GM12878 (cell line): Measurements from ENCODE around the gene SIGLEC10. TPM values are rescaled to one million over a fixed set of nuclear protein-coding genes. Genes with fewer than 3 reads are reported as not detected.

Experiments used
- ATAC-seq: fragments of 200-7000 bp; cut with Tn5 transposase; 3 replicates; pipeline ENCODE4 v1.9.1; 2020; ENCODE audit warnings: mild to moderate bottlenecking, moderate library complexity
- BruUV-seq: library from RNA; stranded (reverse); fragments of 400-500 nt; replicated peaks from 2 replicates; lab custom pipeline; 2021; lab: Mats Ljungman, UMichigan
- CTCF ChIA-PET: fragments of 300-600 bp; sonication (Branson Sonifier 250); formaldehyde crosslinking; extraction: SDS; loops from one replicate; lab custom pipeline; 2021; ENCODE audit warnings: inconsistent platforms; lab: Yijun Ruan, JAX
- POLR2A ChIA-PET: fragments of 350-600 bp; formaldehyde crosslinking; extraction: SDS; loops from one replicate; lab custom pipeline; 2021; ENCODE audit warnings: inconsistent platforms; lab: Charles Lee
- RAD21 ChIA-PET: fragments of 300-600 bp; sonication (Branson Sonifier 250); formaldehyde crosslinking; loops from one replicate; lab custom pipeline; 2023; ENCODE audit warnings: antibody characterized with exemption; ENCODE audit not compliant: unreplicated experiment; lab: Charles Lee
- SMC1A ChIA-PET: fragments of 300-600 bp; sonication (Branson Sonifier 250); formaldehyde crosslinking; loops from one replicate; lab custom pipeline; 2023; ENCODE audit not compliant: unreplicated experiment, uncharacterized antibody; lab: Charles Lee
- DNase-seq: peaks from one replicate; pipeline ENCODE4 v3.0.0-alpha.2; 2011; ENCODE audit warnings: low read depth, low spot score
- FAIRE-seq: peaks from 3 replicates; lab custom pipeline; 2011; peaks lifted over from hg19 to GRCh38; lab: Jason Lieb, UNC
- H2AFZ ChIP-seq: 2 replicates; pipeline ENCODE4 v1.6.0; 2011; ENCODE audit warnings: low read depth, low read length, control low read depth; ENCODE audit not compliant: control insufficient read depth
- H3K27ac ChIP-seq: 2 replicates; pipeline ENCODE4 v1.5.1; 2011; ENCODE audit warnings: control low read depth; ENCODE audit not compliant: control insufficient read depth, insufficient read depth
- H3K27me3 ChIP-seq, 2 experiments: replicated peaks in 1 of 2; 2 replicates each; pipeline versions ENCODE4 v1.6.0 to v1.6.1; 2011; ENCODE audit warnings: low read length in 1 of 2; ENCODE audit not compliant: control insufficient read depth in 2 of 2, insufficient read depth in 2 of 2
- H3K36me3 ChIP-seq, 2 experiments: 2 replicates each; pipeline ENCODE4 v1.5.1; 2011; ENCODE audit warnings: low read length in 1 of 2; ENCODE audit not compliant: control insufficient read depth in 2 of 2, insufficient read depth in 2 of 2
- H3K4me1 ChIP-seq: 2 replicates; pipeline ENCODE4 v1.6.1; 2011; ENCODE audit warnings: mild to moderate bottlenecking, low read length, moderate library complexity, mixed read lengths; ENCODE audit not compliant: control insufficient read depth, insufficient read depth
- H3K4me2 ChIP-seq: 2 replicates; pipeline ENCODE4 v1.6.0; 2011; ENCODE audit warnings: control low read depth; ENCODE audit not compliant: control insufficient read depth, insufficient read depth
- H3K4me3 ChIP-seq: fragments of 200-600 bp; sonication (generic); 2 replicates; pipeline ENCODE4 v1.5.1; 2016
- H3K79me2 ChIP-seq: 2 replicates; pipeline ENCODE4 v1.6.0; 2011; ENCODE audit warnings: low read length; ENCODE audit not compliant: control insufficient read depth, insufficient read depth
- H3K9ac ChIP-seq: 2 replicates; pipeline ENCODE4 v1.8.0; 2011; ENCODE audit warnings: low read length, control low read depth, mixed read lengths; ENCODE audit not compliant: control insufficient read depth, insufficient read depth
- H3K9me3 ChIP-seq: replicated peaks from 3 replicates; pipeline ENCODE4 v1.5.1; 2011; ENCODE audit warnings: mild to moderate bottlenecking, low read length; ENCODE audit not compliant: control insufficient read depth, insufficient read depth
- H4K20me1 ChIP-seq: 2 replicates; pipeline ENCODE4 v1.6.0; 2011; ENCODE audit not compliant: control insufficient read depth, insufficient read depth
- BMI1 ChIP-seq: fragments of 450-650 bp; IDR thresholded peaks from 2 replicates; pipeline ENCODE4 v1.6.1; 2016; ENCODE audit warnings: mild to moderate bottlenecking, moderate library complexity, borderline replicate concordance
- CBX3 ChIP-seq: fragments of 200-600 bp; sonication (generic); IDR thresholded peaks from 2 replicates; pipeline ENCODE4 v1.6.1; 2016; ENCODE audit warnings: low read depth, borderline replicate concordance
- EED ChIP-seq: sonication (generic); IDR thresholded peaks from 2 replicates; pipeline ENCODE4 v1.6.1; 2016; ENCODE audit warnings: antibody characterized with exemption, low read depth
- EGR1 ChIP-seq, 2 experiments: IDR thresholded peaks; 1 replicate in 1 of 2; 2 replicates in 1 of 2; pipeline ENCODE4 v1.6.1; 2011 to 2012; ENCODE audit warnings: low read depth in 2 of 2, low read length in 2 of 2, borderline replicate concordance in 1 of 2, mild to moderate bottlenecking in 1 of 2, moderate library complexity in 1 of 2
- FOXK2 ChIP-seq: fragments of 450-650 bp; IDR thresholded peaks from 2 replicates; pipeline ENCODE4 v1.6.1; 2017; ENCODE audit warnings: mild to moderate bottlenecking, moderate library complexity
- FOXM1 ChIP-seq: IDR thresholded peaks from 2 replicates; pipeline ENCODE4 v1.6.1; 2012; ENCODE audit warnings: low read depth, mild to moderate bottlenecking, inconsistent platforms, low read length, moderate library complexity
- HDAC6 ChIP-seq: fragments of 200-600 bp; sonication (generic); IDR thresholded peaks from one replicate; pipeline ENCODE4 v1.8.0; 2017; ENCODE audit warnings: antibody characterized with exemption; ENCODE audit not compliant: unreplicated experiment
- HDGF ChIP-seq: fragments of 450-650 bp; IDR thresholded peaks from 2 replicates; pipeline ENCODE4 v1.6.1; 2016; ENCODE audit warnings: antibody characterized with exemption
- MTA2 ChIP-seq: fragments of 450-650 bp; IDR thresholded peaks from 2 replicates; pipeline ENCODE4 v1.6.1; 2016; ENCODE audit warnings: low read depth, mild to moderate bottlenecking, moderate library complexity
- NFXL1 ChIP-seq: fragments of 450-650 bp; IDR thresholded peaks from 2 replicates; pipeline ENCODE4 v1.6.1; 2017; ENCODE audit warnings: antibody characterized with exemption, mild to moderate bottlenecking, borderline replicate concordance
- NKRF ChIP-seq: fragments of 450-650 bp; conservative IDR thresholded peaks from 2 replicates; pipeline ENCODE4 v1.6.1; 2017; ENCODE audit warnings: mild to moderate bottlenecking, moderate library complexity
- POLR2AphosphoS5 ChIP-seq: IDR thresholded peaks from 2 replicates; pipeline ENCODE4 v1.6.1; 2011; ENCODE audit warnings: mild to moderate bottlenecking, low read length, inconsistent platforms
- PRDM15 ChIP-seq: fragments of 450-650 bp; formaldehyde crosslinking; IDR thresholded peaks from 2 replicates; pipeline ENCODE4 v1.4.0; 2020; ENCODE audit warnings: mild to moderate bottlenecking, moderate library complexity
- SIN3A ChIP-seq: IDR thresholded peaks from 2 replicates; pipeline ENCODE4 v1.6.1; 2012; ENCODE audit warnings: low read depth, low read length, improper control_type of control experiment
- SMAD1 ChIP-seq: fragments of 450-650 bp; IDR thresholded peaks from 2 replicates; pipeline ENCODE4 v1.6.1; 2018; ENCODE audit warnings: mild to moderate bottlenecking, low read depth; ENCODE audit not compliant: partially characterized antibody
- SMARCA5 ChIP-seq: fragments of 450-650 bp; IDR thresholded peaks from 2 replicates; pipeline ENCODE4 v1.6.1; 2017; ENCODE audit warnings: mild to moderate bottlenecking
- TARDBP ChIP-seq: IDR thresholded peaks from 2 replicates; pipeline ENCODE4 v1.6.1; 2016; ENCODE audit warnings: borderline replicate concordance
- ZSCAN29 ChIP-seq: fragments of 450-650 bp; IDR thresholded peaks from 2 replicates; pipeline ENCODE4 v1.6.1; 2017; ENCODE audit warnings: mild to moderate bottlenecking, moderate library complexity
- WGBS: methylation state at CpG from one replicate; pipeline ENCODE4 v1.1.6; 2016; ENCODE audit warnings: low lambda C conversion rate; ENCODE audit not compliant: insufficient replicate concordance, insufficient coverage; ENCODE audit errors: missing lambda C conversion rate; 5-methylcytosine and 5-hydroxymethylcytosine counted together
- in situ Hi-C: fragments of 300-500 bp; cut with MboI; formaldehyde crosslinking; loops from 9 replicates; pipeline ENCODE4 v1.14.3; 2018; ENCODE audit warnings: mixed read lengths
- intact Hi-C: fragments of 100-400 bp; cut with micrococcal nuclease; formaldehyde crosslinking; loops from one replicate; pipeline ENCODE4 v1.14.2; 2022; ENCODE audit not compliant: unreplicated experiment
- polyA plus RNA-seq, 11 experiments: library from polyadenylated mRNA; depleted of rRNA in 4 of 11; unstranded in 6 of 11; stranded (reverse) in 5 of 11; fragments of >200 nt; fragmentation: Nextera tagmentation in 4 of 11; fragmentation: Illumina TruSeq in 1 of 11; extraction: Ambion mirVana in 4 of 11; extraction: Trizol in 1 of 11; gene quantifications; 1 replicate in 1 of 11; 2 replicates in 10 of 11; pipeline versions ENCODE4 v1.2.1 to v1.2.3, GENCODE V29; 2011 to 2016; ENCODE audit warnings: inconsistent platforms in 2 of 11, missing spikeins in 2 of 11, low read depth in 1 of 11
- total RNA-seq, 4 experiments: library from RNA; depleted of rRNA in 3 of 4; stranded (reverse); fragments of >200 nt in 3 of 4; fragmentation: Illumina TruSeq in 1 of 4; extraction: Trizol in 1 of 4; gene quantifications; 2 replicates each; pipeline versions ENCODE4 v1.2.1 to v1.2.3, GENCODE V29; 2013 to 2021
- TF ChIP-seq, protein P1 (sequence below): IDR thresholded peaks from 2 replicates; pipeline ENCODE4 v1.6.1; 2012; ENCODE audit warnings: low read depth, low read length, improper control_type of control experiment

SIGLEC10 gene
- total and polyA plus RNA-seq, 10 of the 15 experiments (the other 5 are each of a cell fraction or from before 2014, with no cell fraction given): 2.3 to 16.8 (median 7.8) TPM

DNA sequence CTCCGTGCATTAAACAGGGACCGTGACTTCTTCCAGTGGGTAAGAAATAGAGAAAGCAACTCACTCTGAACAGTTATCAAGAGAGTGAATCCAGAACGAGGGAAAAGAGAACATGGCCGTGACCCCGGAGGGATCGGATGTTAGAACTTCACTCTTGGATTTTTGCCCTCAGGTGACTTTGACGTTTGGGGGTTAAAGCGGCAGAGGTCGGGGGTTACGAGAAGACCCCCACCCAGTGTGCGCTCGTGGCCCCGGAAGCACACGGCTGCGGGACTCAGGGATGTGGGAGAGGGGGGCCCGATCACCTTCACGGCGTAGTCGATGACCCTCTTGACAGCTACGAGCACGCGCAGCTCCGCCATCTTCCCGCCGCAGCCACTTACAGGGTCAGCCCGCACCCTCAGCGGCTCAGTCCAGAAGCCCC lies 51.5 kb downstream of the SIGLEC10 start, which contains the start of gene ETFB:
ETFB (minus strand) TSS at position 424 of the 424 bp plus-strand sequence; CDS start at position 362, 62 bp downstream.
- no peaks in the 10 kb centered on the region for H3K36me3 ChIP-seq
- DNase-seq (no peak), FAIRE-seq (peak; percentile 56), ATAC-seq (no peak)
- under 1% methylated on average over 26 of the region's 27 CpGs for WGBS
- RAD21 ChIA-PET: interaction anchor here (0.8 to 2.2 kb wide), 4 partner anchors 12 to 51 kb away, joined by 4 to 23 read pairs (median 8); partner anchors contain the start of gene SIGLEC10
- in situ Hi-C loops (loop anchor here (10.0 to 25.0 kb wide), 2 partner anchors 551 to 1029 kb away; partner anchors contain the start of gene KCNC3), intact Hi-C loops (loop anchor here (2.0 kb wide), 1 partner anchor 27 kb away; no protein-coding TSS in a partner anchor)
- BruUV-seq: TSS peak; percentile 92
- peak within 1 kb of the TSS; percentile 76 for H2AFZ ChIP-seq
- peak within 1 kb of the TSS; percentile 85 for H3K4me3 ChIP-seq
- SMC1A ChIA-PET: interaction anchor here (0.9 to 1.4 kb wide), 5 partner anchors 14 to 42 kb away, joined by 3 to 9 read pairs (median 4); no protein-coding TSS in a partner anchor
- peaks cover 9% of the 10 kb centered on the region for H3K4me1 ChIP-seq
- H3K9ac ChIP-seq: peak within 1 kb of the TSS; percentile 92
- H3K27ac ChIP-seq: peak within 1 kb of the TSS; percentile 92
- POLR2A ChIA-PET: interaction anchor here (0.9 to 2.5 kb wide), 6 partner anchors 10 to 338 kb away, joined by 3 to 26 read pairs (median 3); no protein-coding TSS in a partner anchor
- peak within 1 kb of the TSS; percentile 94 for H3K4me2 ChIP-seq
- H3K9me3 ChIP-seq: no peaks in the 10 kb centered on the region
- CTCF ChIA-PET: interaction anchor here (0.9 to 1.6 kb wide), 7 partner anchors 23 to 42 kb away, joined by 3 to 15 read pairs (median 6); no protein-coding TSS in a partner anchor
- no peaks in the 10 kb centered on the region for H3K27me3 ChIP-seq
- peaks cover 18% of the 10 kb centered on the region for H3K79me2 ChIP-seq
- no peaks in the 10 kb centered on the region for H4K20me1 ChIP-seq
- TF ChIP-seq HDAC6 (no peak), SMARCA5 (peak; percentile 58; the same call in 1 of the 2 replicates), BMI1 (no peak), NKRF (peak; percentile 44; the same call in 1 of the 2 replicates), POLR2AphosphoS5 (no peak; the same call in 1 of the 2 replicates), NFXL1 (no peak), HDGF (no peak), SIN3A (no peak; the same call in 1 of the 2 replicates), MTA2 (peak; percentile 9; the same call in 1 of the 2 replicates), CBX3 (no peak), ZSCAN29 (no peak), PRDM15 (CRISPR knock-in tag) (no peak), TARDBP (no peak), FOXM1 (no peak), SMAD1 (no peak), EED (no peak), FOXK2 (no peak), EGR1 (IDR thresholded peaks at IDR 0.05; ENCODE audit: borderline replicate concordance in 1 of 2, low read depth in 2 of 2, low read length in 2 of 2) (no peak; a peak in 1 of 3 replicates)
- TF ChIP-seq, protein P1, sequence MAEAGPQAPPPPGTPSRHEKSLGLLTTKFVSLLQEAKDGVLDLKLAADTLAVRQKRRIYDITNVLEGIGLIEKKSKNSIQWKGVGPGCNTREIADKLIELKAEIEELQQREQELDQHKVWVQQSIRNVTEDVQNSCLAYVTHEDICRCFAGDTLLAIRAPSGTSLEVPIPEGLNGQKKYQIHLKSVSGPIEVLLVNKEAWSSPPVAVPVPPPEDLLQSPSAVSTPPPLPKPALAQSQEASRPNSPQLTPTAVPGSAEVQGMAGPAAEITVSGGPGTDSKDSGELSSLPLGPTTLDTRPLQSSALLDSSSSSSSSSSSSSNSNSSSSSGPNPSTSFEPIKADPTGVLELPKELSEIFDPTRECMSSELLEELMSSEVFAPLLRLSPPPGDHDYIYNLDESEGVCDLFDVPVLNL: no peak
